Panc1 (cell line): ENCODE measurements around the gene SEMA3D. TPM values are rescaled to one million over a fixed set of nuclear protein-coding genes. Genes with fewer than 3 reads are reported as not detected.

Experiments used
- ATAC-seq: fragments of 200-7000 bp; cut with Tn5 transposase; 2 replicates; pipeline ENCODE4 v1.9.1; 2020; ENCODE audit warnings: mild to moderate bottlenecking, moderate library complexity
- BruUV-seq: library from RNA; stranded (reverse); fragments of 400-500 nt; replicated peaks from 2 replicates; lab custom pipeline; 2021; lab: Mats Ljungman, UMichigan
- CTCF ChIA-PET: fragments of 300-600 bp; sonication (Branson Sonifier 250); formaldehyde crosslinking; loops from one replicate; lab custom pipeline; 2022; ENCODE audit warnings: antibody characterized with exemption; lab: Charles Lee
- POLR2A ChIA-PET: fragments of 300-600 bp; sonication (Branson Sonifier 250); formaldehyde crosslinking; loops from one replicate; lab custom pipeline; 2022; ENCODE audit warnings: antibody characterized with exemption; lab: Charles Lee
- DNase-seq: peaks from one replicate; pipeline ENCODE4 v3.0.0-alpha.2; 2010; ENCODE audit warnings: low read depth, low spot score
- H3K27ac ChIP-seq: 2 replicates; pipeline ENCODE4 v1.5.1; 2011; ENCODE audit warnings: mild to moderate bottlenecking, low read length, inconsistent platforms
- H3K27me3 ChIP-seq: fragments of 200-500 bp; sonication (Bioruptor generic); 2 replicates; pipeline ENCODE4 v1.6.0; 2014; ENCODE audit warnings: low read length, inconsistent platforms; ENCODE audit not compliant: control insufficient read depth, insufficient read depth
- H3K36me3 ChIP-seq: fragments of 200-500 bp; sonication (Bioruptor generic); 2 replicates; pipeline ENCODE4 v1.5.1; 2014; ENCODE audit warnings: inconsistent platforms, mild to moderate bottlenecking, low read length, moderate library complexity; ENCODE audit not compliant: control insufficient read depth, insufficient read depth
- H3K4me1 ChIP-seq: 2 replicates; pipeline ENCODE4 v1.5.1; 2011; ENCODE audit warnings: inconsistent platforms, mild to moderate bottlenecking, low read length, moderate library complexity; ENCODE audit not compliant: control insufficient read depth, insufficient read depth
- H3K4me3 ChIP-seq, 2 experiments: 2 replicates each; pipeline ENCODE4 v1.5.1; 2011 to 2012; ENCODE audit warnings: low read depth in 2 of 2, low read length in 2 of 2, mild to moderate bottlenecking in 2 of 2, inconsistent platforms in 1 of 2, moderate library complexity in 1 of 2
- H3K9me3 ChIP-seq: fragments of 200-500 bp; sonication (Bioruptor generic); 2 replicates; pipeline ENCODE4 v1.5.1; 2014; ENCODE audit warnings: low read depth, mild to moderate bottlenecking, inconsistent platforms, low read length, moderate library complexity; ENCODE audit not compliant: control insufficient read depth, insufficient read depth
- CTCF ChIP-seq: fragments of 450-650 bp; IDR thresholded peaks from 2 replicates; pipeline ENCODE4 v1.5.1; 2017; ENCODE audit warnings: mild to moderate bottlenecking
- POLR2AphosphoS5 ChIP-seq: IDR thresholded peaks from 2 replicates; pipeline ENCODE4 v1.6.1; 2012; ENCODE audit warnings: mild to moderate bottlenecking, low read depth, low read length, moderate library complexity
- REST ChIP-seq, 2 experiments: IDR thresholded peaks; 2 replicates each; pipeline ENCODE4 v1.6.1; 2011 to 2012; ENCODE audit warnings: low read depth in 2 of 2, control low read depth in 1 of 2, low read length in 1 of 2, mild to moderate bottlenecking in 1 of 2, moderate library complexity in 1 of 2; ENCODE audit not compliant: insufficient read depth in 1 of 2
- SIN3A ChIP-seq: IDR thresholded peaks from 2 replicates; pipeline ENCODE4 v1.6.1; 2012; ENCODE audit warnings: low read depth, mild to moderate bottlenecking, low read length, moderate library complexity, borderline replicate concordance; ENCODE audit not compliant: insufficient read depth
- TCF7L2 ChIP-seq: IDR thresholded peaks from 2 replicates; pipeline ENCODE4 v1.6.1; 2011; ENCODE audit warnings: mild to moderate bottlenecking, low read depth, low read length, inconsistent platforms
- in situ Hi-C: cut with HindIII; loops from 2 replicates; pipeline ENCODE4 v1.10.0; 2016; ENCODE audit warnings: low sequenced_read_pairs, low pct_unique_long_range_greater_than_20kb
- intact Hi-C: fragments of 100-400 bp; cut with micrococcal nuclease; formaldehyde crosslinking; loops from one replicate; pipeline ENCODE4 v1.10.0; 2022; ENCODE audit not compliant: unreplicated experiment
- total RNA-seq: library from RNA; stranded (reverse); gene quantifications from one replicate; pipeline ENCODE4 v1.2.1, GENCODE V29; 2021; ENCODE audit not compliant: unreplicated experiment

The SEMA3D gene
- total RNA-seq, 1 experiment from 2014 or later, result 11.5 TPM

- H3K27me3 ChIP-seq, result no peaks in the 10 kb centered on the region
- no peak for TF ChIP-seq TCF7L2
- TF ChIP-seq SIN3A, result no peak
- TF ChIP-seq POLR2AphosphoS5, result no peak
- TF ChIP-seq CTCF, result no peak
- no peak for TF ChIP-seq REST (IDR thresholded peaks at IDR 0.05; ENCODE audit: insufficient read depth in 1 of 2, low read depth in 2 of 2, low read length in 1 of 2)
- intact Hi-C loops, result no loop called here
- in situ Hi-C loops, result no loop called here
- ChIA-PET CTCF (no interaction called here), POLR2A (no interaction called here)
- ATAC-seq (no peak), DNase-seq (no peak)
- H3K27ac ChIP-seq, result no peak overlapping the region
- no peaks in the 10 kb centered on the region for H3K4me1 ChIP-seq
- no peaks in the 10 kb centered on the region for H3K9me3 ChIP-seq
- BruUV-seq, result no TSS peak
- no peaks in the 10 kb centered on the region for H3K36me3 ChIP-seq
- H3K4me3 ChIP-seq, result no peak overlapping the region
Observed at GRCh38 chr7:85115006-85115405, 71.8 kb downstream of the SEMA3D start.

GRCh38 chr7:85114342-85114741 lies 72.5 kb downstream of the SEMA3D start:
- H3K4me1 ChIP-seq, result no peaks in the 10 kb centered on the region
- TF ChIP-seq SIN3A (no peak), TCF7L2 (no peak), CTCF (no peak), REST (IDR thresholded peaks at IDR 0.05; ENCODE audit: insufficient read depth in 1 of 2, low read depth in 2 of 2, low read length in 1 of 2) (no peak)
- H3K27ac ChIP-seq, result no peak overlapping the region
- intact Hi-C loops (no loop called here), in situ Hi-C loops (no loop called here)
- H3K9me3 ChIP-seq, result no peaks in the 10 kb centered on the region
- H3K27me3 ChIP-seq, result no peaks in the 10 kb centered on the region
- ChIA-PET CTCF (no interaction called here), POLR2A (no interaction called here)
- H3K36me3 ChIP-seq, result no peaks in the 10 kb centered on the region
- DNase-seq (no peak), ATAC-seq (no peak)
- H3K4me3 ChIP-seq, result no peak overlapping the region
- BruUV-seq, result no TSS peak
